ENCODE data around the gene ZBTB48.
"Not testable (repeated sequence)": the region's sequence is repeated elsewhere in the genome, so short reads cannot be mapped to it uniquely, and the experiment has no call there.

ZBTB48 gene

GRCh38 chr1:6635910-6636760, 56.3 kb downstream of the ZBTB48 start:
- DNase-seq, result no peak

GRCh38 chr1:6636778-6637177, 57.0 kb downstream of the ZBTB48 start:
- DNase-seq, result not testable (repeated sequence)

DNA sequence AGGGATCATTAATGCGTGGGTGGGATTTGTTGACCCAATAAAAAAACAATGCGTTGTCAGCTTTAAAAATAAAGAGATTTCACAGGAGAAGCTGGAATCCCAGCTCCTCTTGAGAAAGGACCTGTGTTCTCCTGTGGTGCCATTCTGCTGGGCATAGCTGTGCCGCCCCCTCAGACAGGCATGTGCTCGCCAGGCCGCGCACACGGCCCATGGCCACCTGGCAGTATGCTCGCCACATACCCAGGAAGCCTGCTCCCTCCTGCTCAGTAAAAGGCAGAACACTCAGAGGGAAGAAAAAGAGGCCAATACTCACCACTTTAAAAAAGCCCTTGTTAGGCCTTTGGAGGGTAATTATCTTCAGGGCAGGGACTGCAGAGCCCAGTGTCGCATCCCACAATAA, 58.0 kb downstream of the ZBTB48 start:
- DNase-seq, result no peak

- DNase-seq, result no peak
Observed at GRCh38 chr1:6638226-6638625, 58.4 kb downstream of the ZBTB48 start.

Data from stimulated activated CD8-positive, alpha-beta memory T cell treated with anti-CD3 and anti-CD28 coated beads, Interleukin-4, amount 100 ng/mL, for 48 hours (primary cell).